ENCODE measurements around the gene KANTR. TPM values are rescaled to one million over a fixed set of nuclear protein-coding genes. Genes with fewer than 3 reads are reported as not detected.
"Not testable (repeated sequence)": the region's sequence is repeated elsewhere in the genome, so short reads cannot be mapped to it uniquely, and the experiment has no call there.

Gene KANTR
- total and polyA plus RNA-seq, 7 experiments from 2014 or later = 1.7 to 29.9 (median 15.1) TPM

DNA sequence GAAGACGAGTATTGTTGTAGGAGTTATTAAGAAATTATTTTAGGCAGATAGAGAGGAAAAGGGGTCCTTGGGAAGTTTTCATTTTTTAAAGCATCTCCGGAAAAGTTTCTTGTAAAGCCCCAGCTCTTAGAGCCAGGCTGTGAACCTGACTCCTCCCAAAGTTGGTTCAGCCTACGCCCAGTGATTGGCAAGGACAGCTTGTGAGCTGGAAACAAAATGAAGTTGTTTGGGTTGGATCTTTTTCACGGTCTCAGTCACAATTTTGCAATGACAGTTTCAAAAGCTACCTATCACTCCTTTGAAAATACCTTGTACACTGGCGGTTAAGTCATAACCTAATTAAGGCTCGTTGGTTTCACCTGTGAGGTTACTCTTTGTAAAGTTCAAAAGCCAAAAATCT is 70.6 kb downstream of the KANTR start:
- H3K36me3 ChIP-seq (ENCODE audit: control insufficient read depth in 2 of 3, insufficient read depth in 3 of 3, low read length in 3 of 3); H3K27me3 Mint-ChIP-seq; H3K27me3 ChIP-seq (ENCODE audit: control insufficient read depth in 2 of 2, insufficient read depth in 2 of 2, low read length in 2 of 2); H3K9me3 ChIP-seq (ENCODE audit: control insufficient read depth in 2 of 3, low read length in 3 of 3); DNase-seq; POLR2A ChIA-PET; H3K4me3 ChIP-seq (ENCODE audit: low read length); H3K27ac ChIP-seq (ENCODE audit: low read depth, low read length); ATAC-seq; H3K4me1 Mint-ChIP-seq; CTCF ChIA-PET; H3K4me3 Mint-ChIP-seq; H3K4me1 ChIP-seq (ENCODE audit: control insufficient read depth in 2 of 2, insufficient read depth in 2 of 2, low read length in 2 of 2); H3K9me3 Mint-ChIP-seq; H3K27ac Mint-ChIP-seq: not testable (repeated sequence)
- H3K36me3 Mint-ChIP-seq = peaks cover 0 to 47% (median 10%) of the 10 kb centered on the region in 5 donors
- intact Hi-C loops (cut with micrococcal nuclease) = loop anchor here in 1 of 2 donors (10.0 kb wide), 1 partner anchor 60 kb away; no protein-coding TSS in a partner anchor

- intact Hi-C loops (cut with micrococcal nuclease) = loop anchor here in 1 of 2 donors (10.0 kb wide), 1 partner anchor 61 kb away; no protein-coding TSS in a partner anchor
Measured at GRCh38 chrX:53166103-53166502, 72.2 kb downstream of the KANTR start.

GRCh38 chrX:53171356-53171755 is 77.4 kb downstream of the KANTR start:
- ChIA-PET CTCF (no interaction called here), POLR2A (no interaction called here)
- H3K27ac Mint-ChIP-seq = no peak overlapping the region
- no peak overlapping the region for H3K4me3 Mint-ChIP-seq
- intact Hi-C loops (cut with micrococcal nuclease) = loop anchor here in 1 of 2 donors (2.0 kb wide), 1 partner anchor 101 kb away; no protein-coding TSS in a partner anchor
- no peaks in the 10 kb centered on the region for H3K4me1 Mint-ChIP-seq
- Histone ChIP-seq H3K27ac (ENCODE audit: low read depth, low read length) (no peak overlapping the region), H3K4me1 (ENCODE audit: control insufficient read depth in 2 of 2, insufficient read depth in 2 of 2, low read length in 2 of 2) (no peaks in the 10 kb centered on the region), H3K4me3 (ENCODE audit: low read length) (no peak overlapping the region), H3K9me3 (ENCODE audit: control insufficient read depth in 2 of 3, low read length in 3 of 3) (no peaks in the 10 kb centered on the region), H3K27me3 (ENCODE audit: control insufficient read depth in 2 of 2, insufficient read depth in 2 of 2, low read length in 2 of 2) (no peaks in the 10 kb centered on the region), H3K36me3 (ENCODE audit: control insufficient read depth in 2 of 3, insufficient read depth in 3 of 3, low read length in 3 of 3) (no peaks in the 10 kb centered on the region)
- H3K27me3 Mint-ChIP-seq = no peaks in the 10 kb centered on the region
- no peak for ATAC-seq
- peaks cover 0 to 10% (median 4%) of the 10 kb centered on the region in 11 donors for H3K9me3 Mint-ChIP-seq
- no peak for DNase-seq
- peaks cover 4 to 46% (median 14%) of the 10 kb centered on the region in 5 donors for H3K36me3 Mint-ChIP-seq

More at GRCh38 chrX:53166103-53166502, 72.2 kb downstream of the KANTR start:
- Mint-ChIP-seq H3K4me3 (no peak overlapping the region), H3K27me3 (no peaks in the 10 kb centered on the region), H3K36me3 (peaks cover 0 to 45% (median 7%) of the 10 kb centered on the region in 5 donors), H3K4me1 (no peaks in the 10 kb centered on the region), H3K9me3 (no peaks in the 10 kb centered on the region), H3K27ac (no peak overlapping the region)
- Histone ChIP-seq H3K4me1 (ENCODE audit: control insufficient read depth in 2 of 2, insufficient read depth in 2 of 2, low read length in 2 of 2) (no peaks in the 10 kb centered on the region), H3K4me3 (ENCODE audit: low read length) (no peak overlapping the region), H3K27ac (ENCODE audit: low read depth, low read length) (no peak overlapping the region), H3K27me3 (ENCODE audit: control insufficient read depth in 2 of 2, insufficient read depth in 2 of 2, low read length in 2 of 2) (no peaks in the 10 kb centered on the region), H3K36me3 (ENCODE audit: control insufficient read depth in 2 of 3, insufficient read depth in 3 of 3, low read length in 3 of 3) (no peaks in the 10 kb centered on the region), H3K9me3 (ENCODE audit: control insufficient read depth in 2 of 3, low read length in 3 of 3) (no peaks in the 10 kb centered on the region)
- CTCF ChIA-PET = no interaction called here
- no peak for ATAC-seq
- no peak for DNase-seq
- POLR2A ChIA-PET = no interaction called here

Other genes starting within 250 kb of the KANTR start
- gene XAGE3, start 226.1 kb upstream of the KANTR start, total RNA-seq = not detected
- gene XAGE3, start 226.1 kb upstream of the KANTR start, polyA plus RNA-seq = not detected
- 10 to 100 TPM in 2 of 5 experiments, 1 to 10 TPM in 3; 7.4 to 17.3 (median 9.4) TPM for gene FAM156B, start 196.8 kb upstream of the KANTR start, total RNA-seq
- gene FAM156B, start 196.8 kb upstream of the KANTR start, polyA plus RNA-seq = 10 to 100 TPM; 10.1 to 10.7 TPM
- 10 to 100 TPM; 17.6 to 32.3 (median 25.3) TPM for gene FAM156A, start 135.6 kb upstream of the KANTR start, total RNA-seq
- gene FAM156A, start 135.6 kb upstream of the KANTR start, polyA plus RNA-seq = 1 to 10 TPM; 3.7 to 7.7 TPM
- under 1 TPM in 2 of 5 experiments, not detected in 3; 0.13 to 0.47 TPM for gene GPR173, start 45.4 kb upstream of the KANTR start, total RNA-seq
- not detected for gene GPR173, start 45.4 kb upstream of the KANTR start, polyA plus RNA-seq
- gene TSPYL2, start 11.8 kb upstream of the KANTR start, total RNA-seq = 100 to 1,000 TPM in 4 of 5 experiments, 10 to 100 TPM in 1; 23.4 to 239 (median 166) TPM
- gene TSPYL2, start 11.8 kb upstream of the KANTR start, polyA plus RNA-seq = 10 to 100 TPM; 21.9 to 40.9 TPM
- gene KDM5C, start 131.1 kb downstream of the KANTR start, total RNA-seq = 100 to 1,000 TPM; 104 to 216 (median 132) TPM
- gene KDM5C, start 131.1 kb downstream of the KANTR start, polyA plus RNA-seq = 10 to 100 TPM; 24.4 to 36.5 TPM
- 1 to 10 TPM in 2 of 5 experiments, under 1 TPM in 3; 0.46 to 9.1 (median 1.00) TPM for gene IQSEC2, start 187.4 kb downstream of the KANTR start, total RNA-seq
- under 1 TPM; 0.20 to 0.24 TPM for gene IQSEC2, start 187.4 kb downstream of the KANTR start, polyA plus RNA-seq

All from naive thymus-derived CD4-positive, alpha-beta T cell (primary cell).